SU-DHL-6 (cell line): ENCODE measurements around the gene PPIL4.
A peak's percentile ranks its signal among the peaks of the same experiment; 100 is the strongest.

Experiments
- H2AFZ ChIP-seq: fragments of 200-600 bp; sonication (generic); 2 replicates; pipeline ENCODE4 v1.6.1; 2014; ENCODE audit warnings: low read depth, mild to moderate bottlenecking, moderate library complexity, mixed read lengths, antibody characterized with exemption, low read length; ENCODE audit not compliant: severe bottlenecking
- H3F3A ChIP-seq: fragments of 200-600 bp; shearing (Covaris generic); 2 replicates; pipeline ENCODE4 v1.6.0; 2016; ENCODE audit warnings: antibody characterized with exemption, mild to moderate bottlenecking; ENCODE audit not compliant: insufficient read depth
- H3K27ac ChIP-seq: fragments of 200-600 bp; sonication (generic); 2 replicates; pipeline ENCODE4 v1.5.1; 2016; ENCODE audit warnings: low read depth, mild to moderate bottlenecking, low read length, moderate library complexity, mixed read lengths
- H3K27me3 ChIP-seq: fragments of 200-600 bp; sonication (generic), shearing (Covaris generic); 2 replicates; pipeline ENCODE4 v1.6.0; 2014; ENCODE audit warnings: mild to moderate bottlenecking, low read length
- H3K36me3 ChIP-seq: fragments of 200-600 bp; sonication (generic); 2 replicates; pipeline ENCODE4 v1.6.1; 2014; ENCODE audit warnings: mild to moderate bottlenecking, low read length, mixed read lengths
- H3K4me2 ChIP-seq: fragments of 300-600, 200-600 bp; shearing (Covaris generic), sonication (generic); 2 replicates; pipeline ENCODE4 v1.6.0; 2014; ENCODE audit warnings: low read length, low read depth, mild to moderate bottlenecking; ENCODE audit not compliant: poor library complexity, severe bottlenecking
- H3K4me3 ChIP-seq: fragments of 200-600 bp; sonication (generic); 2 replicates; pipeline ENCODE4 v1.5.1; 2014; ENCODE audit warnings: antibody characterized with exemption, low read length, mild to moderate bottlenecking, mixed read lengths; ENCODE audit not compliant: insufficient read depth, poor library complexity, severe bottlenecking
- H3K79me2 ChIP-seq: fragments of 200-600 bp; sonication (generic); 2 replicates; pipeline ENCODE4 v1.6.1; 2014; ENCODE audit warnings: mild to moderate bottlenecking, low read length, moderate library complexity; ENCODE audit not compliant: insufficient read depth
- H3K9ac ChIP-seq: fragments of 200-600 bp; sonication (generic); 2 replicates; pipeline ENCODE4 v1.7.0; 2014; ENCODE audit warnings: mild to moderate bottlenecking, low read length
- H3K9me2 ChIP-seq: fragments of 200-600 bp; sonication (generic); replicated peaks from 2 replicates; pipeline ENCODE4 v1.6.1; 2014; ENCODE audit warnings: low read length; ENCODE audit not compliant: insufficient read depth
- H3K9me3 ChIP-seq: fragments of 200-600 bp; sonication (generic); 2 replicates; pipeline ENCODE4 v1.6.1; 2014; ENCODE audit warnings: low read length, mixed read lengths; ENCODE audit not compliant: insufficient read depth
- H4K20me1 ChIP-seq: fragments of 200-600 bp; sonication (generic); 2 replicates; pipeline ENCODE4 v1.6.1; 2014; ENCODE audit warnings: low read depth, mild to moderate bottlenecking, antibody characterized with exemption, low read length, moderate library complexity, mixed read lengths
- EZH2phosphoT487 ChIP-seq: fragments of 200-600 bp; sonication (generic), shearing (Covaris generic); conservative IDR thresholded peaks from 2 replicates; pipeline ENCODE4 v1.6.1; 2018; ENCODE audit warnings: mild to moderate bottlenecking, antibody characterized with exemption, low read length, moderate library complexity, mixed read lengths
- TF ChIP-seq, protein P1 (sequence below): fragments of 200-600 bp; sonication (generic); IDR thresholded peaks from one replicate; pipeline ENCODE4 v1.5.1; 2017; ENCODE audit warnings: antibody characterized with exemption, mild to moderate bottlenecking, low read length, moderate library complexity; ENCODE audit not compliant: insufficient read depth, poor library complexity, severe bottlenecking

Gene PPIL4

DNA sequence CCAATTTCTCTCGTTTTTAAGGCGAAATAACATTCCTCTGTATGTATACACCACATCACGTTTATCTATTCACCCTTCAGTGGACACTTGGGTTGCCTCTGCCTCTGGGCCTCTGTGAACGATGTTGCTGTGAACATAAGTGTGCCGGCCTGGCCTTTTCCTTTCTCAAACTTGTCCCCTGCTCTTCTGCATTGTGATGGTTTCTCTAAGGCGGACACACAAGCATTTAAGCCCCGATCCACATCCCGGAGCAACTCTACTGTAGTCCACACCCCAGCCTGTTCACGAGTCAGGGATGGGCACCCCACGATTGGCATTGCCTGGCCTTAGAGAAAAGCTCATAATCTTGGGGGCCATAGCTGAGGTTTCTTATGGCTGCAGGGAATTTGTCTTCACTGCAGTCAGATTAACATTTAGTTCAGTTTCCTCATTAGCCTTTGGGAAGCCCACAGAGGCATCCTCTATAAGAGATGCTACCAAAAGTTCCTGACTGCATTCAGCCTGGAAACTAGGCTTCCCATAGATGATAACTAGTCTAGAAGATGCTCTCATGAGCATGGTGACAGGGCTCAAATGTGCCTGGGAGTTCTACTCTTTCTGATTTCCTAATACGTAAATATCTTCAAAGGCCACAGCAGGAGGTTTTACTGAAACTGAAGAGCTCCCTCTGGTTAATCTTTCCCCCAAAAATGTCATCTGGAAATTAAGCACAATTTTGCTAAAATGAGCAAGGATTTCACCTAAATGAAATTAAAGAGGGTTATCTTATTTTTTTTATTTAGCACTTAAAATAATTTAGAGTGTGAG lies 61.8 kb downstream of the PPIL4 start:
- H3K9me3 ChIP-seq = no peaks in the 10 kb centered on the region
- H3K9ac ChIP-seq = peak overlapping the region; percentile 67
- peaks cover 39% of the 10 kb centered on the region for H3K79me2 ChIP-seq
- H2AFZ ChIP-seq = peak overlapping the region; percentile 45
- H3K36me3 ChIP-seq = no peaks in the 10 kb centered on the region
- peak overlapping the region; percentile 69 for H3K4me3 ChIP-seq
- H3K27ac ChIP-seq = peak overlapping the region; percentile 98
- peaks cover 43% of the 10 kb centered on the region for H3F3A ChIP-seq
- H3K27me3 ChIP-seq = no peaks in the 10 kb centered on the region
- TF ChIP-seq, protein P1, sequence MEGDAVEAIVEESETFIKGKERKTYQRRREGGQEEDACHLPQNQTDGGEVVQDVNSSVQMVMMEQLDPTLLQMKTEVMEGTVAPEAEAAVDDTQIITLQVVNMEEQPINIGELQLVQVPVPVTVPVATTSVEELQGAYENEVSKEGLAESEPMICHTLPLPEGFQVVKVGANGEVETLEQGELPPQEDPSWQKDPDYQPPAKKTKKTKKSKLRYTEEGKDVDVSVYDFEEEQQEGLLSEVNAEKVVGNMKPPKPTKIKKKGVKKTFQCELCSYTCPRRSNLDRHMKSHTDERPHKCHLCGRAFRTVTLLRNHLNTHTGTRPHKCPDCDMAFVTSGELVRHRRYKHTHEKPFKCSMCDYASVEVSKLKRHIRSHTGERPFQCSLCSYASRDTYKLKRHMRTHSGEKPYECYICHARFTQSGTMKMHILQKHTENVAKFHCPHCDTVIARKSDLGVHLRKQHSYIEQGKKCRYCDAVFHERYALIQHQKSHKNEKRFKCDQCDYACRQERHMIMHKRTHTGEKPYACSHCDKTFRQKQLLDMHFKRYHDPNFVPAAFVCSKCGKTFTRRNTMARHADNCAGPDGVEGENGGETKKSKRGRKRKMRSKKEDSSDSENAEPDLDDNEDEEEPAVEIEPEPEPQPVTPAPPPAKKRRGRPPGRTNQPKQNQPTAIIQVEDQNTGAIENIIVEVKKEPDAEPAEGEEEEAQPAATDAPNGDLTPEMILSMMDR = no peak
- TF ChIP-seq EZH2phosphoT487 = no peak
- no peaks in the 10 kb centered on the region for H4K20me1 ChIP-seq
- H3K9me2 ChIP-seq = no peaks in the 10 kb centered on the region
- H3K4me2 ChIP-seq = peak overlapping the region; percentile 99

DNA sequence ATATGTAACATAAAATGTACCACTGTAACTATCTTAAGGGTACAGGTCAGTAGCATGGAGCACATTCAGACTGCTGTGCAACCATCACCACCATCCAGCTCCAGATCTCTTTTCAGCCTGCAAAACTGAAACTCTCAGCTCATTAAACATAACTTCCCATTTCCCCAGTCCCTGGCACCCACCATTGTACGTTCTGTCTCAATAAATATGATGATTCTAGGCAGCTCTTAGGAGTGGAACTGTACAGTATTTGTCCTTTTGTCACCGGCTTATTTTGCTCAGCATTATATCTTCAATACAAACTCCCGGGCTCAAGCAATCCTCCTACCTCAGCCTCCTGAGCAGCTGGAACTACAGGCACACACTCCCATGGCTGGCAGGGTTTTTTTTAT lies 62.5 kb downstream of the PPIL4 start:
- Histone ChIP-seq H3K9me2 (no peaks in the 10 kb centered on the region), H3K79me2 (peaks cover 46% of the 10 kb centered on the region), H3K36me3 (no peaks in the 10 kb centered on the region), H4K20me1 (no peaks in the 10 kb centered on the region), H3K9ac (peak overlapping the region; percentile 67), H2AFZ (peak overlapping the region; percentile 45), H3K4me3 (peak overlapping the region; percentile 69), H3K4me2 (peak overlapping the region; percentile 99), H3K27me3 (no peaks in the 10 kb centered on the region), H3F3A (peaks cover 45% of the 10 kb centered on the region), H3K27ac (peak overlapping the region; percentile 98), H3K9me3 (no peaks in the 10 kb centered on the region)
- TF ChIP-seq, protein P1 = no peak
- no peak for TF ChIP-seq EZH2phosphoT487

DNA sequence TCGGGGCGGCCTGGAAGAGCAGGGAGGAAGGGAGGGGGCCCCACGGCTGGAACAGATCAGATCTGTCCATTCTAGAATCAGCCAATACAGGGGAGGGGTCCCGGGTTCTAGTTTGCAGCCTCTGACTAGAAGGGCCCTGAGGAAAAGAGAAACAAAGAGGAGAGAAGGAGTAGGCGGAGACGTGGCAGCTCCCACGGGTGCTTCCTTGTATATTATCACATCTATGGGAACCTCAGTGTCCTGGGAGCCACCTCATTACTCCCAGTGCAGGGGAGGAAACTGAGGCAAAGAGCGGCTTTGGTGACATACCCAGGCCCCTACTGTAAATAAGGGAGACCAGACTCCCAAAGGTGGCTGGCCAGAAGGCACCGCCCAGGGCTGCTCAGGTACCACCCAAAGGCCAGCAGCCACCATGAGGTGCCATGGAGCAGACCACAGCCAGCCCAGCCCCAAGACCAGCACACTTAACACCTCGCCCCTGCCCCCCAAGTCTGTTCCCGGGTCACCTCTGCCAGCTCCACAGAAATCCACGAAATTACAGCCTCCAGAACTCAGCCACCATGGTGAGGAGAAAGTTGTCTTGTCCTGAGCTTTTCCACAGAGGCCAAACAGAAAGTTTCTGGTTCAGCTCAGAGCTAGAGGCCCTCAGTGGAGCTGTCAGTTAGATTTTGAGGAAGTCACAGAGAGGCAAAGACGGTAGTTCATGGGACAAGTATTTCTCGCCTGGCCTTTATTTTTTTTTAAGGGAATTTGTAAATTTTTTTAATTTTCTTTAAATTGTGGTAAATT lies 63.1 kb downstream of the PPIL4 start:
- peak overlapping the region; percentile 67 for H3K9ac ChIP-seq
- H3K9me2 ChIP-seq = no peaks in the 10 kb centered on the region
- no peak for TF ChIP-seq EZH2phosphoT487
- TF ChIP-seq, protein P1 = no peak
- H3K79me2 ChIP-seq = peaks cover 52% of the 10 kb centered on the region
- peaks cover 48% of the 10 kb centered on the region for H3F3A ChIP-seq
- no peaks in the 10 kb centered on the region for H3K27me3 ChIP-seq
- H3K4me3 ChIP-seq = peak overlapping the region; percentile 69
- no peaks in the 10 kb centered on the region for H3K36me3 ChIP-seq
- peak overlapping the region; percentile 99 for H3K4me2 ChIP-seq
- peak overlapping the region; percentile 98 for H3K27ac ChIP-seq
- H2AFZ ChIP-seq = peak overlapping the region; percentile 45
- no peaks in the 10 kb centered on the region for H4K20me1 ChIP-seq
- no peaks in the 10 kb centered on the region for H3K9me3 ChIP-seq
